GM19351 (cell line): ENCODE measurements around the gene CFAP54.
"Not testable (repeated sequence)": the region's sequence is repeated elsewhere in the genome, so short reads cannot be mapped to it uniquely, and the experiment has no call there.

Experiments
- ATAC-seq: cut with Tn5 transposase; IDR thresholded peaks from one replicate; pipeline ENCODE4 v1.9.1; 2021; ENCODE audit warnings: mild to moderate bottlenecking, moderate library complexity; ENCODE audit not compliant: unreplicated experiment

The CFAP54 gene

GRCh38 chr12:96474206-96474605 is 15.2 kb upstream of the CFAP54 start:
- ATAC-seq = no peak

- ATAC-seq = no peak
Observed at GRCh38 chr12:96478011-96478410, 11.4 kb upstream of the CFAP54 start.

GRCh38 chr12:96482086-96482485 is 7.3 kb upstream of the CFAP54 start:
- no peak for ATAC-seq

- no peak for ATAC-seq
Observed at GRCh38 chr12:96483116-96483515, 6.3 kb upstream of the CFAP54 start.

GRCh38 chr12:96486751-96487613 is 2.4 kb upstream of the CFAP54 start:
- ATAC-seq = no peak

- ATAC-seq = no peak
Observed at GRCh38 chr12:96487634-96488033, 1.7 kb upstream of the CFAP54 start.

- ATAC-seq = no peak
Observed at GRCh38 chr12:96493106-96493505, 3.7 kb downstream of the CFAP54 start.

- not testable (repeated sequence) for ATAC-seq
Observed at GRCh38 chr12:96494154-96494553, 4.8 kb downstream of the CFAP54 start.

- peak; percentile 49 for ATAC-seq
Observed at GRCh38 chr12:96495155-96495554, 5.8 kb downstream of the CFAP54 start.

- ATAC-seq = peak; percentile 63
Observed at GRCh38 chr12:96495841-96496545, 6.6 kb downstream of the CFAP54 start.

- ATAC-seq = no peak
Observed at GRCh38 chr12:96496944-96497343, 7.6 kb downstream of the CFAP54 start.

GRCh38 chr12:96497855-96498254 is 8.5 kb downstream of the CFAP54 start:
- ATAC-seq = no peak

GRCh38 chr12:96500693-96501092 is 11.3 kb downstream of the CFAP54 start:
- no peak for ATAC-seq

- ATAC-seq = peak; percentile 77
Observed at GRCh38 chr12:96501133-96501761, 11.9 kb downstream of the CFAP54 start.

GRCh38 chr12:96501908-96502307 is 12.5 kb downstream of the CFAP54 start:
- ATAC-seq = peak; percentile 26

GRCh38 chr12:96502477-96502876 is 13.1 kb downstream of the CFAP54 start:
- ATAC-seq = peak; percentile 61

- ATAC-seq = no peak
Observed at GRCh38 chr12:96502949-96503532, 13.7 kb downstream of the CFAP54 start.

- ATAC-seq = no peak
Observed at GRCh38 chr12:96503976-96504375, 14.6 kb downstream of the CFAP54 start.

GRCh38 chr12:96506776-96507175 is 17.4 kb downstream of the CFAP54 start:
- no peak for ATAC-seq

- no peak for ATAC-seq
Observed at GRCh38 chr12:96510306-96510764, 21.0 kb downstream of the CFAP54 start.

GRCh38 chr12:96513166-96513565 is 23.8 kb downstream of the CFAP54 start:
- ATAC-seq = no peak
